Neural cell (in vitro differentiated cells): ENCODE data around the gene ALOX12B. TPM values are rescaled to one million over a fixed set of nuclear protein-coding genes. Genes with fewer than 3 reads are reported as not detected.

Experiments used
- H2AFZ ChIP-seq: fragments of 200-600, 300-800 bp; sonication (generic), shearing (Covaris generic); 2 replicates; pipeline ENCODE4 v1.6.0; 2014; ENCODE audit warnings: low read depth, mild to moderate bottlenecking, antibody characterized with exemption, low read length, moderate library complexity
- H3F3A ChIP-seq: fragments of 200-600 bp; shearing (Covaris generic); 2 replicates; pipeline ENCODE4 v1.6.1; 2016; ENCODE audit warnings: mild to moderate bottlenecking, moderate library complexity, mixed read lengths, antibody characterized with exemption, low read length; ENCODE audit not compliant: insufficient read depth, poor library complexity, severe bottlenecking
- H3K27ac ChIP-seq: fragments of 200-600, 300-800 bp; sonication (generic), shearing (Covaris generic); 2 replicates; pipeline ENCODE4 v1.5.1; 2014; ENCODE audit warnings: mild to moderate bottlenecking, low read length, moderate library complexity
- H3K27me3 ChIP-seq: fragments of 300-800, 200-600 bp; sonication (generic), shearing (Covaris generic); 2 replicates; pipeline ENCODE4 v1.6.0; 2014; ENCODE audit warnings: mild to moderate bottlenecking, low read depth, low read length, moderate library complexity; ENCODE audit not compliant: insufficient read depth
- H3K36me3 ChIP-seq: fragments of 300-800, 200-600 bp; sonication (generic), shearing (Covaris generic); 2 replicates; pipeline ENCODE4 v1.5.1; 2014; ENCODE audit warnings: mild to moderate bottlenecking, antibody characterized with exemption, low read length, moderate library complexity; ENCODE audit not compliant: insufficient read depth
- H3K4me2 ChIP-seq: fragments of 300-800, 200-600 bp; sonication (generic), shearing (Covaris generic); 2 replicates; pipeline ENCODE4 v1.6.0; 2014; ENCODE audit warnings: mild to moderate bottlenecking, low read length
- H3K4me3 ChIP-seq: fragments of 300-800, 200-600 bp; sonication (generic), shearing (Covaris generic); 2 replicates; pipeline ENCODE4 v1.5.1; 2014; ENCODE audit warnings: mild to moderate bottlenecking, low read length, moderate library complexity
- H3K79me2 ChIP-seq: fragments of 200-600 bp; shearing (Covaris generic); replicated peaks from 2 replicates; pipeline ENCODE4 v1.6.0; 2014; ENCODE audit warnings: mild to moderate bottlenecking, low read length, moderate library complexity; ENCODE audit not compliant: insufficient read depth
- H3K9ac ChIP-seq: fragments of 300-800, 200-600 bp; sonication (generic), shearing (Covaris generic); 2 replicates; pipeline ENCODE4 v1.6.1; 2016; ENCODE audit warnings: mild to moderate bottlenecking, low read length, mixed read lengths
- H3K9me2 ChIP-seq: fragments of 200-600 bp; shearing (Covaris generic); 2 replicates; pipeline ENCODE4 v1.6.1; 2016; ENCODE audit warnings: mild to moderate bottlenecking, low read length, mixed read lengths; ENCODE audit not compliant: insufficient read depth
- H3K9me3 ChIP-seq: fragments of 200-600, 300-800 bp; sonication (generic), shearing (Covaris generic); 2 replicates; pipeline ENCODE4 v1.6.1; 2016; ENCODE audit warnings: mild to moderate bottlenecking, mixed run types, low read length, moderate library complexity, mixed read lengths
- H4K20me1 ChIP-seq: fragments of 200-600 bp; shearing (Covaris generic); 2 replicates; pipeline ENCODE4 v1.6.1; 2016; ENCODE audit warnings: mild to moderate bottlenecking, mixed run types; ENCODE audit not compliant: insufficient read depth
- EP300 ChIP-seq: fragments of 450-650 bp; conservative IDR thresholded peaks from 2 replicates; pipeline ENCODE4 v1.6.1; 2014; ENCODE audit warnings: antibody characterized with exemption, mild to moderate bottlenecking, moderate library complexity; ENCODE audit not compliant: poor library complexity, severe bottlenecking
- EZH2 ChIP-seq: fragments of 200-600, 300-800 bp; shearing (Covaris generic), sonication (generic); IDR thresholded peaks from 2 replicates; pipeline ENCODE4 v1.6.1; 2014; ENCODE audit warnings: antibody characterized with exemption, low read length, borderline replicate concordance, mild to moderate bottlenecking; ENCODE audit not compliant: insufficient read depth, poor library complexity, severe bottlenecking
- MXI1 ChIP-seq: fragments of 450-650 bp; conservative IDR thresholded peaks from 2 replicates; pipeline ENCODE4 v1.6.1; 2014; ENCODE audit warnings: antibody characterized with exemption, mild to moderate bottlenecking; ENCODE audit not compliant: poor library complexity, severe bottlenecking
- POLR2AphosphoS5 ChIP-seq: IDR thresholded peaks from 2 replicates; pipeline ENCODE4 v1.6.1; 2012
- RAD21 ChIP-seq: fragments of 450-650 bp; conservative IDR thresholded peaks from 2 replicates; pipeline ENCODE4 v1.6.1; 2014; ENCODE audit warnings: antibody characterized with exemption, mild to moderate bottlenecking, moderate library complexity
- SMC3 ChIP-seq: fragments of 450-650 bp; conservative IDR thresholded peaks from 2 replicates; pipeline ENCODE4 v1.6.1; 2014; ENCODE audit warnings: antibody characterized with exemption, mild to moderate bottlenecking, moderate library complexity; ENCODE audit not compliant: poor library complexity
- TAF1 ChIP-seq: IDR thresholded peaks from 2 replicates; pipeline ENCODE4 v1.6.1; 2012; ENCODE audit warnings: low read depth
- polyA plus RNA-seq: library from polyadenylated mRNA; depleted of rRNA; stranded (reverse); fragments of >200 nt; gene quantifications from 2 replicates; pipeline ENCODE4 v1.2.3, GENCODE V29; 2014
- TF ChIP-seq, protein P1 (sequence below): fragments of 450-650 bp; IDR thresholded peaks from 2 replicates; pipeline ENCODE4 v1.5.1; 2014; ENCODE audit warnings: antibody characterized with exemption, mild to moderate bottlenecking, moderate library complexity; ENCODE audit not compliant: poor library complexity, severe bottlenecking
- TF ChIP-seq, protein P2 (sequence below): IDR thresholded peaks from 2 replicates; pipeline ENCODE4 v1.6.1; 2012; ENCODE audit warnings: borderline replicate concordance

Gene ALOX12B
- polyA plus RNA-seq, 1 donor from 2014 or later, result 0.31 TPM

DNA sequence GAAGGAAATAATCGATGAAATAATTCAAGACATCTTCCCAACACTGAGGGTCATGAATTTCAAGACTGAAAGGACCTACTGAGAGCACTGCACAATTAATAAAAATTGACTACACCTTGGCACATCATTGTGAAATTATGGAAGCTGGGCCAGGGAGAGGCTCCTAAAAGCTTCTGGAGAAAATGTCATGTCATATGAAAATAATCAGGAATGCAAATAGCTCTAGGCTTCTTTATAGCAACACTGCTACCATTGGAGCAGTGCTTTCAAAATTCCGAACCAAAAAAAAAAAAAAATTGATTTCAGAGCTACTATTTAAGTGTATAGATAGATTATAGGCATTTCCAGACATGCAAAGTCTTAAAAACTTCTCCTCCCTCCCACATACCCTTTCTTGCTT is 55.1 kb downstream of the ALOX12B start:
- Histone ChIP-seq H4K20me1 (no peaks in the 10 kb centered on the region), H3K36me3 (no peaks in the 10 kb centered on the region), H3F3A (no peaks in the 10 kb centered on the region), H3K9ac (no peak overlapping the region), H3K4me2 (no peak overlapping the region), H3K9me3 (no peaks in the 10 kb centered on the region), H3K27ac (no peak overlapping the region), H3K27me3 (no peaks in the 10 kb centered on the region), H3K79me2 (no peaks in the 10 kb centered on the region), H3K4me3 (no peak overlapping the region), H3K9me2 (no peaks in the 10 kb centered on the region), H2AFZ (no peak overlapping the region)
- no peak for TF ChIP-seq RAD21
- TF ChIP-seq EP300, result no peak
- TF ChIP-seq, protein P1, sequence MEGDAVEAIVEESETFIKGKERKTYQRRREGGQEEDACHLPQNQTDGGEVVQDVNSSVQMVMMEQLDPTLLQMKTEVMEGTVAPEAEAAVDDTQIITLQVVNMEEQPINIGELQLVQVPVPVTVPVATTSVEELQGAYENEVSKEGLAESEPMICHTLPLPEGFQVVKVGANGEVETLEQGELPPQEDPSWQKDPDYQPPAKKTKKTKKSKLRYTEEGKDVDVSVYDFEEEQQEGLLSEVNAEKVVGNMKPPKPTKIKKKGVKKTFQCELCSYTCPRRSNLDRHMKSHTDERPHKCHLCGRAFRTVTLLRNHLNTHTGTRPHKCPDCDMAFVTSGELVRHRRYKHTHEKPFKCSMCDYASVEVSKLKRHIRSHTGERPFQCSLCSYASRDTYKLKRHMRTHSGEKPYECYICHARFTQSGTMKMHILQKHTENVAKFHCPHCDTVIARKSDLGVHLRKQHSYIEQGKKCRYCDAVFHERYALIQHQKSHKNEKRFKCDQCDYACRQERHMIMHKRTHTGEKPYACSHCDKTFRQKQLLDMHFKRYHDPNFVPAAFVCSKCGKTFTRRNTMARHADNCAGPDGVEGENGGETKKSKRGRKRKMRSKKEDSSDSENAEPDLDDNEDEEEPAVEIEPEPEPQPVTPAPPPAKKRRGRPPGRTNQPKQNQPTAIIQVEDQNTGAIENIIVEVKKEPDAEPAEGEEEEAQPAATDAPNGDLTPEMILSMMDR, result no peak
- TF ChIP-seq SMC3, result no peak
- no peak for TF ChIP-seq EZH2
- no peak for TF ChIP-seq TAF1
- TF ChIP-seq MXI1, result no peak
- no peak for TF ChIP-seq POLR2AphosphoS5

DNA sequence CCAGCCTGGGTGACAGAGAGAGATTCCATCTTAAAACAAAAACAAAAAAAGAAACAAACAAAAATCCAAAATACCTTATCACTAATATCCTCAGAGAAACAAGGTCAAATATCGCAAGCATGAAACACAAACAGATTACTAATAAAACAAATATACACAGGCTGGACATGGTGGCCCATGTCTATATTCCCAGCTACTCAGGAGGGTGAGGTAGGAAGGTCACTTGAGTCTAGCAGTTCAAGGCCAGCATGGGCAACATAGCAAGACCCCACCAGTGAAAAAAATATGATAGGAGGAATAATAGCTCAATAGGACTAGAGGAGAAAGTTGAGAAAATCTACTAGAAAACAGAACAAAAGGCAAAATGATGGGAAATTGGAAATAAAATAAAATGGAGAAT is 55.6 kb downstream of the ALOX12B start:
- H3K4me2 ChIP-seq, result no peak overlapping the region
- no peak overlapping the region for H3K9ac ChIP-seq
- no peak overlapping the region for H3K27ac ChIP-seq
- no peak overlapping the region for H2AFZ ChIP-seq
- TF ChIP-seq, protein P1, result no peak
- TF ChIP-seq SMC3 (no peak), TAF1 (no peak), EZH2 (no peak), POLR2AphosphoS5 (no peak), RAD21 (no peak), MXI1 (no peak), EP300 (no peak)
- TF ChIP-seq, protein P2, sequence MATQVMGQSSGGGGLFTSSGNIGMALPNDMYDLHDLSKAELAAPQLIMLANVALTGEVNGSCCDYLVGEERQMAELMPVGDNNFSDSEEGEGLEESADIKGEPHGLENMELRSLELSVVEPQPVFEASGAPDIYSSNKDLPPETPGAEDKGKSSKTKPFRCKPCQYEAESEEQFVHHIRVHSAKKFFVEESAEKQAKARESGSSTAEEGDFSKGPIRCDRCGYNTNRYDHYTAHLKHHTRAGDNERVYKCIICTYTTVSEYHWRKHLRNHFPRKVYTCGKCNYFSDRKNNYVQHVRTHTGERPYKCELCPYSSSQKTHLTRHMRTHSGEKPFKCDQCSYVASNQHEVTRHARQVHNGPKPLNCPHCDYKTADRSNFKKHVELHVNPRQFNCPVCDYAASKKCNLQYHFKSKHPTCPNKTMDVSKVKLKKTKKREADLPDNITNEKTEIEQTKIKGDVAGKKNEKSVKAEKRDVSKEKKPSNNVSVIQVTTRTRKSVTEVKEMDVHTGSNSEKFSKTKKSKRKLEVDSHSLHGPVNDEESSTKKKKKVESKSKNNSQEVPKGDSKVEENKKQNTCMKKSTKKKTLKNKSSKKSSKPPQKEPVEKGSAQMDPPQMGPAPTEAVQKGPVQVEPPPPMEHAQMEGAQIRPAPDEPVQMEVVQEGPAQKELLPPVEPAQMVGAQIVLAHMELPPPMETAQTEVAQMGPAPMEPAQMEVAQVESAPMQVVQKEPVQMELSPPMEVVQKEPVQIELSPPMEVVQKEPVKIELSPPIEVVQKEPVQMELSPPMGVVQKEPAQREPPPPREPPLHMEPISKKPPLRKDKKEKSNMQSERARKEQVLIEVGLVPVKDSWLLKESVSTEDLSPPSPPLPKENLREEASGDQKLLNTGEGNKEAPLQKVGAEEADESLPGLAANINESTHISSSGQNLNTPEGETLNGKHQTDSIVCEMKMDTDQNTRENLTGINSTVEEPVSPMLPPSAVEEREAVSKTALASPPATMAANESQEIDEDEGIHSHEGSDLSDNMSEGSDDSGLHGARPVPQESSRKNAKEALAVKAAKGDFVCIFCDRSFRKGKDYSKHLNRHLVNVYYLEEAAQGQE, result no peak
- no peaks in the 10 kb centered on the region for H3K36me3 ChIP-seq
- H3K9me3 ChIP-seq, result no peaks in the 10 kb centered on the region
- no peaks in the 10 kb centered on the region for H3K9me2 ChIP-seq
- H3K27me3 ChIP-seq, result no peaks in the 10 kb centered on the region
- no peak overlapping the region for H3K4me3 ChIP-seq
- no peaks in the 10 kb centered on the region for H4K20me1 ChIP-seq
- no peaks in the 10 kb centered on the region for H3K79me2 ChIP-seq
- no peaks in the 10 kb centered on the region for H3F3A ChIP-seq
